ENCODE data around the gene GALNT14. TPM values are rescaled to one million over a fixed set of nuclear protein-coding genes. Genes with fewer than 3 reads are reported as not detected.

Gene GALNT14
- total RNA-seq, 1 experiment from 2014 or later: not detected

DNA sequence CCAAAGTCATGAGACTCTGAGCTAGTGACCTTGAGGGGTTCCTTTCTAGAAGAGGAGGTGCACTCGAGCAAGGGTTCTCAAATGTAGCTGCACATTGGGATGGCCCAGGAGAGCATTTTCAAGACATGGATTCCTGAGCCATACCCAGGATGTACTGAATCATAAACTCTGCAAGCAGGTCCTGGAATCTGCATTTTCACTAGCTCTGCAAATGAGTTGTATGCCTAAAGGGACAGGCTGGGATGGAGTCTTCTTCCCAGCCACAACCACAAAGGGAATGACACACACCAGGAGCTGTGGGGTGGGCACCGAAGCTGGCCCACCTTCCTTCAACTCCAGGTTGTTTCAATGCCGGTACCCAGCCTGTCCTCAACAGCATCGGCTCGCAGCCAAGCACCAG is 90.6 kb downstream of the GALNT14 start:
- Histone ChIP-seq H3K4me1 (no peaks in the 10 kb centered on the region), H3K4me3 (no peak overlapping the region), H3K27ac (no peak overlapping the region), H3K36me3 (no peaks in the 10 kb centered on the region), H3K9me3 (replicated peaks) (no peaks in the 10 kb centered on the region), H3K27me3 (peaks cover 7% of the 10 kb centered on the region; the same call in 1 of the 2 replicates)
- DNase-seq: no peak

DNA sequence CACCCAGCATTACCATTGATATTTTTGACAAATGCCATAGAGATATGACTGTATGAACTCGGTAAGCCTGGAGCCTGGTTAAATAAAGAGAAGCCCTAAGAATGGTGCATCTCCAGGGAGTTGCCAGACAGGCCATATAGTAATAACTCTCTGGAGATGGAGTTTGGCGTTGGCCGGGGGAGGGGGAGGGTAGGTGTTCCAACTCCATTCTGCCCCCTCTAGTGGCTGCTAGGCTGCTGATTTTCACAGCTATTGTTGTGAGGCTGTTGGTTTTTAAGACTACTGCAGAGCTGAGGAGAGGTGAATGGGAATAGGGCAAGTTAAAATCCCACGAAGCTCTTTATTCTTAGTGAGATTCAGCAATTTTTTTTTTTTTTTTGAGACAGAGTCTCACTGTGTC is 99.9 kb downstream of the GALNT14 start:
- no peak overlapping the region for H3K4me3 ChIP-seq
- H3K27me3 ChIP-seq: no peaks in the 10 kb centered on the region
- no peaks in the 10 kb centered on the region for H3K9me3 ChIP-seq (replicated peaks)
- no peak for DNase-seq
- H3K27ac ChIP-seq: no peak overlapping the region
- no peaks in the 10 kb centered on the region for H3K36me3 ChIP-seq
- H3K4me1 ChIP-seq: no peaks in the 10 kb centered on the region

DNA sequence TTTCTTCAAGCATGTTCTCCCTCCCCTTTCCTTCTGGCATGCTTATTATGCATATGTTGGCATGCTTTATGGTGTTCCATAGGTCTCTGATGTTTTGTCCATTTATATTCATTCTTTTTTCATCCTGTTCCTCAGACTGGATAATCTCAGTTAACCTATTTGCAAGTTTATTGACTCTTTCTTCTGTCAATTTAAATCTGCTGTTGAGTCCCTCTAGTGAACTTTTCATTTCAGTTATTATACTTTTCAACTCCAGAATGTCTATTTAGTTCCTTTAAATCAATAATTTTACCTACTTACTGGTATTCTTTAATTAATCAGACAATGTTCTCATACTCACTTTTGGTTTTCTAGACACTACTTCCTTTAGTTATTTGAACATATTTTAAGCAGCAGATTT is 101.2 kb downstream of the GALNT14 start:
- no peaks in the 10 kb centered on the region for H3K9me3 ChIP-seq (replicated peaks)
- no peak for DNase-seq
- no peaks in the 10 kb centered on the region for H3K27me3 ChIP-seq
- H3K4me3 ChIP-seq: no peak overlapping the region
- no peaks in the 10 kb centered on the region for H3K36me3 ChIP-seq
- H3K27ac ChIP-seq: no peak overlapping the region
- H3K4me1 ChIP-seq: no peaks in the 10 kb centered on the region

DNA sequence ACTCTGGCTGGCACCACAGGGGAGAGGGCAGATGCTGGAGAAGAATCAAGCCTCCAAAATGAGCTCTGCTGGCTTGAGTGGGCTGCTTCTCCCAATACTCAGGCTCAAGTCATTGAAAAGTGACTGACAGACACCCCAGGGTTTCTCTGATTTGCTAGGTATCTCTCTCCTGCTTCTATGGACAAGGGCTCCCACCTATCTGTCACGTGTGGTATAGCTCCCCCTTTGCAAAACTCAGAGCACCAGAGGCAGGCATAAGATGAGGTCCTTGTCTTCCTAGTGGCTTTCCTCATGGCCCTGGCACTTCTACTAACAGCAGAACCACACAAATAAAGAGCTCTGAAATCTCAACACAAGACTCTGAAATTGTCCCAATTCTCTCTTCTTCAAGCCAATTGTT is 105.2 kb downstream of the GALNT14 start:
- peaks cover 6% of the 10 kb centered on the region; the same call in 1 of the 2 replicates for H3K27me3 ChIP-seq
- no peaks in the 10 kb centered on the region for H3K4me1 ChIP-seq
- DNase-seq: no peak
- no peaks in the 10 kb centered on the region for H3K9me3 ChIP-seq (replicated peaks)
- H3K4me3 ChIP-seq: no peak overlapping the region
- H3K27ac ChIP-seq: no peak overlapping the region
- no peaks in the 10 kb centered on the region for H3K36me3 ChIP-seq

DNA sequence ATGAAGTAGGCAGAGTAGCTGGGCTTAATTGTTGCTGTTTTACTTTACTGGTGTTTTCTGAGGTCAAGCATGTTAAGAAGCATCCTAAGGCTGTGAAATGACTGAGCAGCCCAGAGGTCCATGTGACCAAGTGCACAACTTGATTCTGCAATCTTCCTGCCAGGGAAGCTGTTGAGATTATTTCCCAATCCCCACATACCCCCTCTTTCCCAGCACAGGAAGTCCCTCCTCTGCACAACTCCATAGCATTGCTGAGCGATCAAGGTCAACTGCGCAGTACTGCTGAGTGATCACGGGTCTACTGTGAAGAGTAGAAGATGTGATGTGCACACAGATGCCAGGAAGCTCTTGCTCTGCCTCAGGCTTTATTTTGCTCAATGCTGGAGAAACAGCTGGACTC is 105.8 kb downstream of the GALNT14 start:
- Histone ChIP-seq H3K27me3 (peaks cover 6% of the 10 kb centered on the region; the same call in 1 of the 2 replicates), H3K4me1 (no peaks in the 10 kb centered on the region), H3K9me3 (replicated peaks) (no peaks in the 10 kb centered on the region), H3K27ac (no peak overlapping the region), H3K36me3 (no peaks in the 10 kb centered on the region), H3K4me3 (no peak overlapping the region)
- no peak for DNase-seq

DNA sequence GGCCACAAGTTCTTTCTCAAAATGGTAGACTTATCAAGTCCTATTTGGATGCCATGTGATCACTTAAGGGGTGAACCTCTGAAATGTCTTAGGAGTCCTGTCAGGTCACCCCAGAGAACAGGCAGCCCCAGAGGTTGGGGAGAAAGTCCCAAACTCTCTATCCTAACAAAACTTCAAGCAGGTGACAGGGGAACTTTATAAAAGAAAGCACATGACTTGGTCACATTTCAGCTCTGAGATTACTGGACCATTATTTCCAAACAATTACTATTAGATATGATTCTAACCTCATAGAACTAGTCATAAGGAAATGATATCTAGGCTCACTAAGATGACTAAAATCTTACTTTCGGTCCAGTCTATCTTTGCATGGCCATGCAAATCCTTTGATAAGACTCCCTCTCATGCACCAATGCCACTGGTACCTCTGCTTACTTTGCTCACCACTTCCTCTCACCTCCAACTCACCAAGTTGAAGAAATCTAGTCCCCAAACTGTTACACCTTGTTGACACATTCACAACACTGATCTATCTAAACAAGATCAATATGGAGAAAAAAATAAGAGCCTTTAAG is 107.0 kb downstream of the GALNT14 start:
- Histone ChIP-seq H3K4me1 (no peaks in the 10 kb centered on the region), H3K36me3 (no peaks in the 10 kb centered on the region), H3K4me3 (no peak overlapping the region), H3K9me3 (replicated peaks) (no peaks in the 10 kb centered on the region), H3K27ac (no peak overlapping the region), H3K27me3 (peaks cover 6% of the 10 kb centered on the region; the same call in 1 of the 2 replicates)
- DNase-seq: no peak

DNA sequence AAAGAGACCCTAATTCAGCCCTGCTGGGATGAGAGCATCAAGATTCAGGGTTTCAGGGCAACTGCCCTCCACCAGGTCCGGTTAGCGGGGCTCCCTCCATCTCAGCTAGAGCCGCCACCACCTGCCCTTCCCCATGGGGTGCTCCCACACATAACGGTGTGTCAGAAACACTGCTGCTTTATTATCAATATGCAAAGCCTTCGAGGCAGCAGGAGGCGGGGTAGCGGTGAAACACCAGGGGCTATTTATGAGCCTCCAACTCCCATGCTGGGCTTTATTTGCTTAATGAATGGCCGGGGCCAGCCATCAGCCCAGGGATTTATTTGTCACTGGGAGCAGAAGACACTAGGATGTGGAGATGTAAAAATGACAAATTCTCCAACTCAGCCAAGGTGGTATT is 109.8 kb downstream of the GALNT14 start:
- Histone ChIP-seq H3K36me3 (no peaks in the 10 kb centered on the region), H3K4me1 (no peaks in the 10 kb centered on the region), H3K27ac (no peak overlapping the region), H3K27me3 (peaks cover 6% of the 10 kb centered on the region; the same call in 1 of the 2 replicates), H3K9me3 (replicated peaks) (no peaks in the 10 kb centered on the region), H3K4me3 (no peak overlapping the region)
- DNase-seq: no peak

DNA sequence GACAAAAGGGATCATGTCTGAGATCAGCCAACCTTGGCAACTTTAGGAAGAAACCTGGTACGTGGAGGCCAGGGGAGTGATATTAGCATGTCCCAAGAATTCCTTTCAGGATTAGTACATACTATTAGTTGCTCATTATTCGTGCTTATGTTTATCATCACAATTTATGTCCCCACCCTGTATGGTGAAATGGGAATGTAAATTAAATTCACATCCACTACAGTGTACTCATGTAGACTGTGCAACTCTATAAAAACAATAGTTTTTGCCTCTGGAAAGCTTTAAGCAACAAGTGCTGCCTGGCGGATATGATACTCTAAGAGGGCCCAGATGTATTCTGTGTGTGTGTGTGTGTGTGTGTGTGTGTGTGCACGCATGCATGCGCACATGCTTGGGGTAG is 110.7 kb downstream of the GALNT14 start:
- Histone ChIP-seq H3K9me3 (replicated peaks) (no peaks in the 10 kb centered on the region), H3K4me1 (no peaks in the 10 kb centered on the region), H3K36me3 (no peaks in the 10 kb centered on the region), H3K27ac (no peak overlapping the region), H3K27me3 (peaks cover 6% of the 10 kb centered on the region; the same call in 1 of the 2 replicates), H3K4me3 (no peak overlapping the region)
- no peak for DNase-seq

DNA sequence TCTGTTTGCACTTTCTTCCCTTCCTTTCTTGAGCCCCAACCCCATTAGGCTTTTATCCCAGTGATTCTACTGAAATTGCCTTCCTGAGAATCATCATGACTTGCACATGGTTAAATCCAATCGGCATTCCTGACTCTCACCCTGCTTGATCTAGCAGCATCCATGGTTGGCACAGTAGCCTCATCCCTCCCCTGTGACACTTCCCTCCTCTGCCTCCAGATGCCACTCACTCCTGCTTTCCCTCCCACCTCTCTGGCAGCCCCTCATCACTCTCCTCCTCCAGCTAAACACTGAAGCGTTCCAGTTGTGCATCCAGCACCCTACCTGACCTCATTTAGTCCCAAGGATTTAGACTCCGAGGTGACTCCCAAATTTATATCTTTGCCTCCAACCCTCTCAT is 114.7 kb downstream of the GALNT14 start:
- DNase-seq: no peak
- no peaks in the 10 kb centered on the region for H3K36me3 ChIP-seq

DNA sequence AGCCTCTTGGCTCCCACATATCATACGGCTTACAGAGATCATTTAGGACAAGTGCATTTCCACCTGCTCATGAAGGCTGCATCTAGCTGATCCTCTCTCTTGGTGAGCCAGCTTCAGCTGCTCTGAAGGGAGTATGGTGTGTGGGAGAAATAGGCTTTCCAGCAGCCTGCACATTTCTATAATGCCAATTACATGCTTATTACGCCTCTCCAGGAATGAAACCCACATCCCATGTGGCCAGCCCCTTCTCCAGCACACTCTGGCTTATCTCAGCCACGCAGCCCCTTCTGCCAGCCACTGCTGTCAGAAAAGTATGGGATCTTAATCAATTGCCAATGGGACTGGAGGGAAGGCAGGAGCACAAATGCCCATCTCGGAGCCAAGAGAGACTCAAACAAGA is 117.5 kb downstream of the GALNT14 start:
- DNase-seq: no peak
- Histone ChIP-seq H3K4me1 (no peaks in the 10 kb centered on the region), H3K27me3 (peaks cover 20% of the 10 kb centered on the region), H3K27ac (no peak overlapping the region), H3K9me3 (replicated peaks) (no peaks in the 10 kb centered on the region), H3K36me3 (no peaks in the 10 kb centered on the region), H3K4me3 (no peak overlapping the region)

More for the DNA sequence above, 114.7 kb downstream of the GALNT14 start:
- Histone ChIP-seq H3K27me3 (peaks cover 6% of the 10 kb centered on the region; the same call in 1 of the 2 replicates), H3K9me3 (replicated peaks) (no peaks in the 10 kb centered on the region), H3K27ac (no peak overlapping the region), H3K4me1 (no peaks in the 10 kb centered on the region), H3K4me3 (no peak overlapping the region)

DNA sequence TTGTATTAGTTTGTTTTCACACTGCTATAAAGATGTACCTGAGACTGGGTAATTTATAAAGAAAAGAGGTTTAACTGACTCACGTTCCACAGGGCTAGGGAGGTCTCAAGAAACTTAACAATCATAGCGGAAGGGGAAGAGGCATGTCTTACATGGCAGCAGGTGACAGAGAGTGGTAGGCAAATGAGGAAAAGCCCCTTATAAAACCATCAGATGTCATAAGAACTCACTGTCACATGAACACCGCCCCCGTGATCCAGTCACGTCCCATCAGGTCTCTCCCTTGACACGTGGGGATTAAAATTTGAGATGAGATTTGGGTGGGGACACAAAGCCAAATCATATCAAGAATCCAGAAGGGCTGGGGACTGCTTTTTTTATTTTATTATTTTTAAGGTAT is 120.0 kb downstream of the GALNT14 start:
- Histone ChIP-seq H3K36me3 (no peaks in the 10 kb centered on the region), H3K4me3 (no peak overlapping the region), H3K27ac (no peak overlapping the region), H3K27me3 (peaks cover 23% of the 10 kb centered on the region), H3K9me3 (replicated peaks) (no peaks in the 10 kb centered on the region), H3K4me1 (no peaks in the 10 kb centered on the region)
- DNase-seq: no peak

DNA sequence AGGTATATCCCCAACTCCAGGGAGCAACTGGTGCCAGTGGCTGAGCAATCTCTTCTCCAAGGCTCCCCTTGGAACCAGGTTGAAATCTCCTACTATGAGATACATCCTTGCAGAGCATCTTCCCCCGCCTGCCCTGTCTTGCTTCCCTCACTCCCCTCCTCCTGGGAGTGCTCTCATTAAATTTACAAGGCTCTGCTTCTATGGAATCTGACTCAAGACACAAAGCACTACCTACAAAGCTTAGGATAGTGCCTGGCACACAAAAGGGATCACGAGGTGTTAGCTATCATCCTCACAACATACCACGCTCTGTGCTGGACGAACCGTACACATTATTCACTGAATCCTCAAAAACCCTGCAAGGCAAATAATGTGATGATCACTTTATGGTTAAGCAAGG is 121.6 kb downstream of the GALNT14 start:
- Histone ChIP-seq H3K27me3 (peaks cover 24% of the 10 kb centered on the region), H3K4me1 (no peaks in the 10 kb centered on the region), H3K27ac (no peak overlapping the region), H3K36me3 (no peaks in the 10 kb centered on the region), H3K9me3 (replicated peaks) (no peaks in the 10 kb centered on the region), H3K4me3 (no peak overlapping the region)
- DNase-seq: no peak

DNA sequence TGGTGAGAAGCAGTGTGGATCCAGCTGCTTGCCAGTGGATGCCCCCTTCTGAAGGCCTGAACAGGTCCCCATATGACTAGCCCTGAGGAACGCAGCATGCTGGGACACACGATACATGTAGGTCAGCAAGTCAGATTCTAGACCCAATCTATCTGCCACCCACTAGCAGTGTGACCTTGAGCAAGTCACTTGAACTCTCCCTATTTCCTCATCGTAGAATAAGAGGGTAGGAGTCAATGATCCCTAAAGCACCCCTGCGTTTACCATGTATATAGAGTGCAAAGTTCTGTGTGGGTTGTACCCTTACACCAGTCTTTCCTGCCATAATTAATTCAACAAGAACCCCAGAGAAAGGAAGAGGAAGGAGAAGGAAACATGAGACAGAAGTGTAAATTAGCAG is 123.7 kb downstream of the GALNT14 start:
- H3K4me1 ChIP-seq: no peaks in the 10 kb centered on the region
- H3K36me3 ChIP-seq: no peaks in the 10 kb centered on the region
- no peak overlapping the region for H3K27ac ChIP-seq
- peaks cover 38% of the 10 kb centered on the region for H3K27me3 ChIP-seq
- no peak overlapping the region for H3K4me3 ChIP-seq
- H3K9me3 ChIP-seq (replicated peaks): no peaks in the 10 kb centered on the region
- no peak for DNase-seq

DNA sequence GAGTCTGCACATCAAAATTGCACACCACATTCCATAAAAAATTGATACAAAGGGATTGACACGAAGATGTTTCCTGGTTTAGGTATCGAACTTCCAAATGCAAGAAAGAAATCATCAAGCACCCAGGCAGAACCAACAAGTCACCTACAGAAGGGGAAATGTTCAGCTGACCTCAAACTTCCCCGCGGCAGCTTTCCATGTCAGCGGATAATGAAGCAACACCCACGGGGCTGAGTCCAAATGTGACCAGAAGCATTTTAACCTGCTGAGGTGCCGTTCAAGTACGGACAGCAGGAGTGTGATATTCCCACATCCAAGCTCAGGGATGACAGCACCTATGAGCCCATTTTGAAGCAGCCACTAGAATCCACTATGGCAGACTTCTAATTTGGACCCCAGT is 124.9 kb downstream of the GALNT14 start:
- Histone ChIP-seq H3K4me1 (no peaks in the 10 kb centered on the region), H3K27me3 (peaks cover 31% of the 10 kb centered on the region), H3K27ac (no peak overlapping the region), H3K4me3 (no peak overlapping the region), H3K36me3 (no peaks in the 10 kb centered on the region), H3K9me3 (replicated peaks) (no peaks in the 10 kb centered on the region)
- DNase-seq: no peak

DNA sequence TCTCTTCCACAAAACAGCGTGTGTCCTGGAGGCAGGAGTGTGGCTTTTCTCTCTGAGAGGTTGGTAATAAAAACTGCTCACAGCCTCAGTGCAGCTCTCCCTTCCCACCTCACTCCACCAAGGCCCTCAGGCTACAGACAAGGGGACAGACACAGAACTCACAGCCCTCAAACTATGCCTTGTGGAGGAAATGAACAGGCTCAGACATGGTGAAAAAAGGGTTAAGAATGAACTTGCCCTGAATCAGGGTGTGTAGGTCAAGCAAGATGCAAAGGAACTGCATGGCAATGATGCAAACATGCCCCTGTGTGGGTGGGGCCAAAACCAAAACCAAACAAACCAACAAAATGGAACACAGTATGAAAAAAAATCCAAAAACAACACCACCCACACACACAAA is 125.8 kb downstream of the GALNT14 start:
- DNase-seq: no peak
- no peak overlapping the region for H3K27ac ChIP-seq
- peaks cover 25% of the 10 kb centered on the region for H3K27me3 ChIP-seq
- no peak overlapping the region for H3K4me3 ChIP-seq
- H3K4me1 ChIP-seq: no peaks in the 10 kb centered on the region
- H3K36me3 ChIP-seq: no peaks in the 10 kb centered on the region
- no peaks in the 10 kb centered on the region for H3K9me3 ChIP-seq (replicated peaks)

DNA sequence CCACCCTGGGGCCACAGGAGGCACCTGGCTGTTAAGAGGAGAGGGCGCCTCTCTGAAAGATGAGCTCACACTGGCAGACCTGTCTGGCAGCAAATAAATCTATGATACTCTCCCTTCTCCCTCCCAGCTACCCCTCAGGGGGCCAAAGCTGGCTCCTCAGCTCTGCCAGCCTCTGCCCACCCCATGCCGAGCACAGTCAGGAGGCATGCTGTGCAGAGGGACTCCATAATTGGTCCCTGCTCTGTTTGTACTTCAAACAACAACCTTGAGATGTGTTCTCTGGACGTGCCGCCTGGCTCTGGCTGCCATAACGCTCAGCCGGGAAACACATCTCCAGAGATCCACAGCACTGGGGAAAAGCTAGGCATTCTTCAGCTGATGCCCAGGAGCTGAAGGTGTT is 126.7 kb downstream of the GALNT14 start:
- no peak overlapping the region for H3K27ac ChIP-seq
- no peak overlapping the region for H3K4me3 ChIP-seq
- peaks cover 29% of the 10 kb centered on the region for H3K27me3 ChIP-seq
- no peaks in the 10 kb centered on the region for H3K36me3 ChIP-seq
- no peaks in the 10 kb centered on the region for H3K4me1 ChIP-seq
- no peak for DNase-seq
- H3K9me3 ChIP-seq (replicated peaks): no peaks in the 10 kb centered on the region

All from SJCRH30 (cell line).